Heart left ventricle (tissue), 13 donors: ENCODE results near the gene CCDC47.

Experiments used
- POLR2A ChIP-seq, 2 donors: fragments of 450-650 bp; IDR thresholded peaks; one replicate each; pipeline ENCODE4 v1.6.1; 2017; ENCODE audit warnings: antibody characterized with exemption in 2 of 2, mild to moderate bottlenecking in 2 of 2, moderate library complexity in 2 of 2
- TF ChIP-seq, protein P1 (sequence below), 12 donors: fragments of 200-600 bp; sonication (generic) in 4 of 12; IDR thresholded peaks; one replicate each; pipeline versions ENCODE4 v1.5.0 to v1.8.0; 2018 to 2022; ENCODE audit warnings: antibody characterized with exemption in 12 of 12, mild to moderate bottlenecking in 5 of 12
- donor health status: ischemic (EF 13 %, LVEDD 7.1; RV severe dilation, severe dysfunction).
- donor health status: DM: no; HTN: yes; CAD: no.
- donor health status: DM: no; HTN: no; CAD: no.
- donor health status: ischemic (EF 25% LVEDD 6.9; RV normal size, moderate dysfunction).
- donor health status: ischemic (EF 25% LVEDD 5.7; RV mildly dilated, moderate dysfunction).
- donor health status: ischemic (EF 35%, LVEDD 5.7; RV mildly dilated, moderate dysfunction).
- donor health status: nonischemic (EF 11% LVEDD 7.7; RV severe dilation, severe dysfunction).
- donor health status: DM: yes; HTN: yes; CAD: no.
- donor health status: PGD.
- donor health status: ischemic (EF 29% LVEDD 5.4; RV normal size, mild dysfunction).
- donor health status: nonischemic (EF 23%, LVEDD 6.1; RV moderate dilation, normal function).

DNA sequence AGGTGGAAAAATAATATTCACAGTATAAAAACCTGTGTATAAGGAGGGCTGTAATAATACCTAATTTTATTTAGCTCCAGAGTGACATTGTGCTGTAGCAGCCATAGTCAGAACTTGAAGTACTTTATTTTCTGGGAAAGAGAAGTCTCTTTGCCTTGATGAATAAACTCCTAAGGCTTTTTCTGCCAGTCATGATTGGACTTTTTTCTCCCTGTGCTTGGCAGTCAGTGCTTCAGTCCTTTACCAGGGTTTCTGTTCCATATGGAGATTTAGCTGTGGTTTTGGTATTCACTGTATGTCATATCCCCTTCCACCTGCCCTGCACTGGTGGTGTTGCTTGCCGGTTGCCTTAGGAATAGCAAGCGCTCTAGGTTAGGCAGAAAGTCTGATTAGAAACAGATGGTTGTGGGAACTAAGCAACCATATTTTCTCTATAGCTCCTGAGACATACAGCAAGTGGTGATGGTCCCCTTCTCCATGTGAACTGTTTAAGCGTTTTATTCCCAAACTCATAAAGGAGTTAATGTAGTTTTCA is 25.2 kb upstream of the CCDC47 start:
- TF ChIP-seq POLR2A (IDR thresholded peaks at IDR 0.05): no peak
- TF ChIP-seq, protein P1, sequence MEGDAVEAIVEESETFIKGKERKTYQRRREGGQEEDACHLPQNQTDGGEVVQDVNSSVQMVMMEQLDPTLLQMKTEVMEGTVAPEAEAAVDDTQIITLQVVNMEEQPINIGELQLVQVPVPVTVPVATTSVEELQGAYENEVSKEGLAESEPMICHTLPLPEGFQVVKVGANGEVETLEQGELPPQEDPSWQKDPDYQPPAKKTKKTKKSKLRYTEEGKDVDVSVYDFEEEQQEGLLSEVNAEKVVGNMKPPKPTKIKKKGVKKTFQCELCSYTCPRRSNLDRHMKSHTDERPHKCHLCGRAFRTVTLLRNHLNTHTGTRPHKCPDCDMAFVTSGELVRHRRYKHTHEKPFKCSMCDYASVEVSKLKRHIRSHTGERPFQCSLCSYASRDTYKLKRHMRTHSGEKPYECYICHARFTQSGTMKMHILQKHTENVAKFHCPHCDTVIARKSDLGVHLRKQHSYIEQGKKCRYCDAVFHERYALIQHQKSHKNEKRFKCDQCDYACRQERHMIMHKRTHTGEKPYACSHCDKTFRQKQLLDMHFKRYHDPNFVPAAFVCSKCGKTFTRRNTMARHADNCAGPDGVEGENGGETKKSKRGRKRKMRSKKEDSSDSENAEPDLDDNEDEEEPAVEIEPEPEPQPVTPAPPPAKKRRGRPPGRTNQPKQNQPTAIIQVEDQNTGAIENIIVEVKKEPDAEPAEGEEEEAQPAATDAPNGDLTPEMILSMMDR (IDR thresholded peaks at IDR 0.05): no peak
